Astrocyte of the hippocampus (primary cell): Measurements from ENCODE around the gene PPM1H.
"Not testable (repeated sequence)": the region's sequence is repeated elsewhere in the genome, so short reads cannot be mapped to it uniquely, and the experiment has no call there.

Source experiments
- DNase-seq: peaks from one replicate; pipeline ENCODE4 v3.0.0; 2011; ENCODE audit warnings: low read depth, low spot score

PPM1H gene

DNA sequence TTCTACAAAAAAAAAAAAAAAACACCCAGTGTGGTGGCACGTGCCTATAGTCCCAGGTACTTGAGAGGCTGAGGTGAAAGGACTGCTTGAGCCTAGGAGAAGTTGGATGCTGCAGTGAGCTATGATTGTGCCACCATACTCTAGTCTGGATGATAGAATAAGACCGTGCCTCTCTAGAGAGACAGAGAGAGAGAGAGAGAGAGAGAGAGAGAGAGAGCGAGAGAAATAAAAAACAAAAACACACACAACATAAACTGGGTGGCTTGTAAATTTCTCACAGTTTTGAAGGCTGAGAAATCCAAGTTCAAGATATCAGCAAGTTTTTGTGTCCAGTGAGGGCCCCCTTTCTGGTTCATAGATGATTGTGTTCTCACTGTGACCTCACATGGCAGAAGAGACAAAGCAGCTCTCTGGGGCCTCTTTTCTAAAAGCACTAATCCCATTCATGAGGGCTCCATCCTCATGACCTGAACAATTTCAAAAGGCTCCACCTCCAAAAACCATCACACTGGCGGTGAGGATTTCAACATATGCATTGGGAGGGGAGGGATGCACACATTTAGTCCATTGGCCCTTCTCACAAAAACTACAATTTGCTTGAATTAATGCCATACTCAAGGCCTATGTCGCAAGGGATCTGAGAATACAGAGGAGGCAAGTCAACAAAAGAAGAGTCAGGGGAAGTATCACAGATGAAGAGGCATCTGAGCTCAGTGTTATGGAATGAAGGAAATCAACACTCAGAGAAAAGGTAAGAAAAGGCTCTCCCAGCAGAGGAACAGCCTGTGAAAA is 94.9 kb downstream of the PPM1H start:
- no peak for DNase-seq

DNA sequence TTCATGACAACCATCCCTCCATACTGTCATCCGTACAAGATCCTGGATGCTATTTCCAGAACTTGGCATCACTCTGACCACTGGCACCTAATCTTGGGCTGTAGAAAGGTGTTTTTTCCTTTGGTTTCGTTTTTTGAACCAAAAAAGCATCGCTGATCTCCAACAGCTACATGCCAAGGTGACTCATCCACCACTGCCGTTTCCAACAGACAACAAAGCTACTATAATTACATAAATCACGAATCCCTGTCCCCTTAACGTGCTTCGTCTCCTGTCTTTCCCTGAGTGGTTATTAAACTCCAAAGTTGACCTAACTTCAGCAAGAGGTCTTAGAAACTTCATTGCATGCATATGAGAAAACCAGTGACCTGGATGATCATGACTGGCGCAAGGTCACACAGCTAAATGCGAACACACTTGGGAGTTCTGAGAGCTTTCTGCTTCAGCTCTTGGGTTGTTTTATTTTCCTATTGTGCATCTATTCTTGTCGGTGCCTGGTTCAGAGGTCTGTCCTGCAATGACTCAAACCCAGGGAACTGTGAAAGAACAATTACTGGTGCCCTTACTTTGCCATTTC is 99.9 kb downstream of the PPM1H start:
- DNase-seq: peak; percentile 70

DNA sequence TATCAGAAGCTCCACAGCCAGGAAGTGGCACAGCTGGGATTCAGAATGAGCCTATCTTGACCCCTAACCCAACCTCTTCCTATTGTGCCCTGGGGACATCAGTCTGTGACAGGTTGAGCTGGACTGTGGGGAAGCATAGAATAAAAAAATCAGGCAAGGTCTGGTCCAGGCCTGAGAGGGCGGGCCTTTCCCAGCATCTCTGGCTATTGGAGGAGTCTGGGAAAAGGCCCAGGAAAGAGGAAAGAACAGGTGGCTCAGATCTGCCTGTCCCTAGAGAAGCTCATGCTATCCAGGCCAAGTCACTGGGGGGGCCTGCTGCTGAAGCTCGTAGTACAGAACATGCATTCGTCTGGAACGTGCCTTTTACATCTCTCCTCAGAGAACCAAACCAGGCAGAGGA is 100.5 kb downstream of the PPM1H start:
- no peak for DNase-seq

DNA sequence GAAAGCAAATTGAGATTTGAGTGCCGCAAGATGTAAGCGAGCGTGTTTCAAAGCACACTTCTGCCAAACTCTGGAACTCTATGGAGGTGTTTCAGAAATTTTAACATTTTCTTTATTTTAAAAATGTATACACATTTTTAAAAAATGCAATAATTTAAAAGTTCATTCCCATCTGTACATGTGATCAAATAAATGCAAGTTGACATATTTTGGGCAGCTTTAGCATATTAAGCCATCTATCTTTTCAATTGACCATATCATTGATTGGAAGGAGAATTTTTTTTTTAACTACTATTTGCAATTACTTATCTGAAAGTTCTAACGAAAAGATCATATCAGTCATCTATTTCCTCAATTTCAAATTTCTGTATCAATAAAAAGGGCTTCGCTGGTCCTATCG is 101.3 kb downstream of the PPM1H start:
- DNase-seq: no peak

DNA sequence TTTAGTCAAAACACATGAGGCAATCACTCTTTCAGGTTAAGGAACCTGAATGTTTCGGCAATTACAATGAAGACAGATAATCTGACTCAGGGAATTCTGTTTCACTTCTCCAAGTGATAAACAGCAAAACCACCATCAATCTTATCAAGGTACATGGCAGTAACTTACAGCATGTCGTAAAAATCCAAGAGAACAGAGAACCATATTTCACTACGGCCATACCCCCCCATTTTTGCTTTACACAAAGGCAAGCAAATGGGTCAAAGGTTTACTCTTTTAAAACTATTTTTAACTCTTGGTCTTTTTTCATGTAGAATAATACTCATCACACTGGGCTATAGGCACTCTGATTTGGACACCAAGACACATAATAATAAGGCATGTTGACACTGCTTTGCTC is 102.4 kb downstream of the PPM1H start:
- no peak for DNase-seq

DNA sequence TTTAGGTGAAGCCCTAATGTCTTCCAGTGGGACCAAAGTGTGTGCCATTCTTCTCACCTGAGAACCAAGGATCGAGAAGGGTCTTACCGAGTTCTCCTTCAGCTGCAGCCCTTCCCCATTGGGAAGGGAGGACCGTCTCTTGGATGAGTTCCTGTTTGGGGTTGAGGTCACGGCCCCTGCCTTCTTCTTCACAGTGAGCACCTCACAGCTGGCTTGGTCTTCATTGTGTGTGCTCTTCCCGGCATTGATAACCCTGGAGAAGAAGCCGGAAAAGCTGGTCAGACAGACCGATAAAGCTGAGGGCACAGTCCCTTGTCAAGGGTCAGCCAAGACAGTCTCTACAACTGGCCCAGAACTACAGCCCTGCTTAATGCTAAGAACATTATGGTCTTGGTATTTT is 102.9 kb downstream of the PPM1H start:
- no peak for DNase-seq

DNA sequence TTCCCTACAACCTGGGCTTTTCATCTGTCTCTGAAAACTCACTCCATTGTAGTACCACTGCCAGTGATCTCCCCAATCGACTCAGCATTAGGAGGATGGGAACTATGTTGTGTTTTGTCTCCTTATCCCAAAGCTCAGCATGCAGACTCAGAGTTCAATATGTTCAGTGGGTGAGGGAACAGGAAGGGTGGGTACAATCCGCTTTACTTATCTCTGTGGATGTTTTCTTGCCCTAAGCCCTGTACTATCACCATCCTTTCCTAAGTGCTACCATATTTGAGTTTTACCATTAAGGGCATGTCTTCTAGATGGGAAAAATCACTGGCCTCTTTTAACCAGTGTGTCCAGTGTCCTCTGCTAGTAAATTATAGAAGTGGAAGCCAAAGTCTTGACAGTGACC is 107.1 kb downstream of the PPM1H start:
- no peak for DNase-seq

DNA sequence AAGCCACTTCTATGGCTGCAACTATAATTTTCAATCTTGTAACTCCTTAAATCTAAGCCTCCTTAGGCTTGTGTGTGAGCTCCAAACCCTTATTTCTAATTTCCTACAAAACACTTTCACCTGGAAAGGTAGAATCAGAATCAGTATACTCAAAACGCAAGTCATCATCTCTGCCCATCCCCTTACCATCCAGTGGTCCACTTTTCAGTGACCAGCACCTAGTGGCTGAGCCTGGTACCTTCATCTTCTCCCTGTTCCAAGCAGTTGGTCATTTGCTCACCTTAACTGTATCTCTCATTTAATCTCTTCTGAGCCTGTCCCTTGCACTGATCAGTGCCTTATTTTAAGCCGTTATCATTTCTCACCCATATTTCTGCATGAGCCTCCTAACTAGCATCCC is 107.9 kb downstream of the PPM1H start:
- no peak for DNase-seq

DNA sequence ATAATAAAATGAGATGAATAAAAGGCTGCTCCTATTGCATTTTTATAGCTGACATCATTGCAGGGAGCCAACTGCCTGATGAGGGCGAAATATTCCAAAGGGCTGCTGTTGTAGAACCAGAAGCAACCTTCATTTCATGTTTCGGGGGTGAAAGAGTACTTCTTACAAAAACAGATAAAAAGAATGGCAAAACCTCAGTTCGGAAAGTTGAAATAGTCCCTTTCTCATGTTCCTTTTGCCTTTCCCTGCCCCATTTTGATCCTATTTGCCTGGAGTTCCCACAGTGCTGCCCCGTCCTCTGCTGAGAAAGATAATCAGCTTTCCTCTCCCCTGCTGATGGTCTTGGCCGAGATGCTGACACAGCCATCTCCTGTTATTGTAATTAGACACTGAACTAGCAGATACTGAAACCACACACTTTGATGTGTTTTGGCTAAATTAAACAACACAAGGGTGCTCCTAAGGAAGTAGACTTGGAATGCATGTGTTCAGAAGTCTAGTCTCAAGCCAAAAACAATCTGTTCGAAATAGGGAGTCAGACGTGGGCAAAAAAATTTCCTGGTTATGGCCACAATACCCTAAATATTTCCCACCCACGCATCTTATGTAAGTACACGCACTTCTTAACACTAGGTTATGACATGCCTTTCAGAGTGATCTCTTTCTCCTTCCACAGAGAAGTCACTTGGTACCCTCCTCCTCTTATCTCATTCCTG is 117.2 kb downstream of the PPM1H start:
- DNase-seq: peak; percentile 72

DNA sequence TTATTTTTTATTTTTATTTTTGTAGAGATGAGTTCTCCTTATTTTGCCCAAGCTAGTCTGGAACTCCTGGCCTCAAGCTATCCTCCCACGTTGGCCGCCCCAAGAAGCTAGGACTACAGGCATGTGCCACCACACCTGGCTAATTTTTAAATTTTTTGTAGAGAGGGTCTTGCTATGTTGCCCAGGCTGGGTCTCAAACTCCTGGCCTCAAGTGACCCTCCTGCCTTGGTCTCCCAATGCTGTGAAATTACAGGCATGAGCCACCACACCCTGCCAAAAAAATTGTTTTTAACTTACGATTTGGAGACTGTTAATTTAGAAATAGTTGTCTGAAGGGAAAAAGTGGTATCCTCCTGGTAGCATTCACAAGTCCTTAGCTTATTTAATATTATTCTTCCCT is 120.7 kb downstream of the PPM1H start:
- no peak for DNase-seq

DNA sequence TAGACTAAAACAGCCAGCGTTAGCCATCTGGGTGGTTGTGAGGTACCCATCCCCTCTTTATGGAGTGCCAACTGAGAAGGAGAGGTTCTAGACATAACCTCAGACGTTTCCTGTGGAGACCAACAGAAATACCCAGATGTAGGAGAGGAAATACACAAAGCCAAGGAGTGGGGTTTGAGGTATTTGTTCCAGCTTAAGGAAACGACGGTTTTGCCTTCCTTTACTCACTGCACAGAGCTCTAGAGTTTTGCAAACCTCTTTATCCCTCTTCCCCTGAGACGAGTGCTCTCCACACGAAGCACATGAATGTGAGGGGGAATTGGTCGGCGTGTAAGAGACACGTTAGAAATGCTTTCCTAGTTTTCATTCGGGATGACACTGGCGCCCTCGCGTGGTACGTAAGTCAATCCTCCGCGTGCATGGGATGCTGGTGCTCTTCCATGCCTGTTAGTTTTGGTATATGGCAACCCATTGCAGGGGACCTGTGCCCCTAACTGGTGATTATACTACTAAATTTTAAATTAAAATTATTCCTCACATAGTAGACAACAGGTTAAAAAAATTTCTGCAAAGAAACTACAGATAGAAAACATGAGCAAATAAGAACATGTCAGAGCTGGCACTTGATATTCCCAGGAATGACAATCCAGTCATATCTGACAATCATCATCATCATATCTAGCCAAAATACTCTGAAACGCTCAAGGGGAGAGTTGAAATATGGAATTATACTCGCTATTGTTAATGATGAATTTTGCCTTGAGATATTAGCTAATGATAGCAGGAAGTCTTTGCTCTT is 121.7 kb downstream of the PPM1H start:
- peak; percentile 79 for DNase-seq

DNA sequence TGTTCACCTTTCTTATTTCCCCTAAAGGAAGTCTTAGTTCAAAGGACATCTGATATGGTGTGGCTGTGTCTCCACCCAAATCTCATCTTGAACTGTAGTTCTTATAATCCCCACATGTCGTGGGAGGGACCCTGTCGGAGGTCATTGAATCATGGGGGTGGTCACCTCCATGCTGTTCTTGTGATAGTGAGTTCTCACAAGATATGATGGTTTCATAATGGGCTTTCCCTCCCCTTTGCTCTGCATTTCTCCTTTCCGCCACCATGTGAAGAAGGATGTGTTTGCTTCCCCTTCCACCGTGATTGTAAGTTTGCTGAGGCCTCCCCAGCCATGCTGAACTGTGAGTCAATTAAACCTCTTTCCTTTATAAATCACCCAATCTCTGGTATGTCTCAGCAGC is 123.5 kb downstream of the PPM1H start:
- DNase-seq: not testable (repeated sequence)

DNA sequence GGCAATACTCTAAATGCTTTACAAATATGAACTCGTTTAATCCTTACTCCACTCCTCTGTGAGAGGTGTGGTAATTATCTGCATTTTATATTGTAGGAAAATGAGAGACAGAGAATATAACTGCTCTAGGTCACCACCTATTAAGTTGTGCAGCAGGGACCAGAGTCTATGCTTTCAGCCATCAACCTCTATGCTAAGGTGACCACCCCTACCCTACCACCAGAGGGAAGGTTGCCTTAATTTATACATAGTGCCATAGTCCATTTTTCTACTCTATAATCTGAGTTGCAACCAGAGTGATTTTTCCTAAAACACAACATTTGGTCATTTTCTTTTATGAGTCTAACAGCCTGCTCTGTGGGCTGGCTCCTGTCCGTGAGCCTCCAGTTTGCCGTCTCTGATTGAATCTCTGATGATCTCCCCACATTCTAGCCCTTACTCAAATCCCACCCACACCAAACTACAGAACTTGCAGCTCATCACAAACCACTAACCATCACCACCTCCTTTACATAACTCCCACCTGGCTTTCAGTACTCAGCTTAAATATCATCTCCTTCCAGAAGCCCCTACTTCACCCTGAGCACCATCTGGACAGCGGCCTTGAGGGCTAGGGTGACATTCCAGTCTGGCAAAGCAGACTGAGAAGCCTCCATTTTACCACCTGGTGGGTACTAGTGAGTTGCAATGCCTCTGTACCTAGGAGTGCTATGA is 126.6 kb downstream of the PPM1H start:
- DNase-seq: no peak

DNA sequence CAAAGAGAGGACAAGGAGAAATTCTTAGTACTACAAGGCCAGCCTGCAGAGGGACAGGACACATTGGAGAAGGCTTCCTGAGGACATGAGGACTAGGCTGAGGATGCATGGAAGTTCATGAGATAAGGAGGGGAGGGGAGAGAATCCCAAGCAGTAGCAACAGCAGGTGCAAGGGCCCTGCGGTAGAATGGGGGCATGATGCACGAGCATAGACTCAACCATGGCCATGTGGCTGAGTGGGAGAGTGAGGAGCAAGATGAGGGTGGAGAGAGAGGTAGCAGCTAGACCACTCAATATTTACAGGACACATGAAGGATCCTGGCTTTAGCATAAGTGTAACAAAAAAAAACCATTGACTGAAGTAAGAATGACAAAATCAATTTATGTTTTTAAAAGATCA is 128.1 kb downstream of the PPM1H start:
- DNase-seq: no peak

DNA sequence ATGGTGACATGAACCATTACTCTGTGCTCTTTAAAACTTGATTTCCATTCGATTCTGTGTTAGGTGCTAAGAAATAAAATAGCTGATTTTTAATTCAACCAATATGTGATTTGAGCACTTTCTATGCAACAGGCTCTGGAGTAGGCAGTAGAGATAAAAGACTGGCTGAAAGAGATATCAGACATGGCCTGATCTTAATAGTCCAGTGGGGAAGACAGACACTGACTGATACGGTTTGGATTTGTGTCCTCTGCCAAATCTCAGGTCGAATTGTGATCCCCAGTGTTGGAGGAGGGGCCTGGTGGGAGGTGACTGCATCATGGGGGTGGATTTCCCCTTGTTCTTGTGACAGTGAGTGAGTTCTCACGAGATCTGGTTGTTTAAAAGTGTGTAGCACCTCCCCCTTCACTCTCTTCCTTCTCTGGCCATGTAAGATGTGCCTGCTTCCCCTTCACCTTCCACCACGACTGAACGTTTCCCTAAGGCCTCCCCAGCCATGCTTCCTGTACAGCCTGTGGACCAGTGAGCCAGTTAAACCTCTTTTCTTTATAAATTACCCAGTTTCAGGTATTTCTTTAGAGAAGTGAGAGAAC is 128.6 kb downstream of the PPM1H start:
- DNase-seq: no peak

DNA sequence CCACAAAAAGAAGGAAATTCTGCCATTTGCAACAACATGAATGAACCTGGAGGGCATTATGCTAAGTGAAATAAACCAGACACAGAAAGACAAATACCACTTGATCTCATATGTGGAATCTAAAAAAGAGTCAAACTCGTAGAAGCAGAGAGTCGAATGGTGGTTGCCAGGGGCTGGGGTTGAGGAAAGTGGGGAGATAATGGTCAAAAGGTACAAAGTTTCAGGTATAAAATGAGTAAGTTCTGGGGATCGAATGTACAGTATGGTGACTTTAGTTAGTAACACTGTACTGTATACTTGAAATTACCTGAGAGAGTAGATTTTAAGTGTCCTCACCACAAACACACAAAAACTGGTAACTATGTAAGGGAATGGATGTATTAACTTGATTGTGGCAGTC is 129.4 kb downstream of the PPM1H start:
- no peak for DNase-seq

DNA sequence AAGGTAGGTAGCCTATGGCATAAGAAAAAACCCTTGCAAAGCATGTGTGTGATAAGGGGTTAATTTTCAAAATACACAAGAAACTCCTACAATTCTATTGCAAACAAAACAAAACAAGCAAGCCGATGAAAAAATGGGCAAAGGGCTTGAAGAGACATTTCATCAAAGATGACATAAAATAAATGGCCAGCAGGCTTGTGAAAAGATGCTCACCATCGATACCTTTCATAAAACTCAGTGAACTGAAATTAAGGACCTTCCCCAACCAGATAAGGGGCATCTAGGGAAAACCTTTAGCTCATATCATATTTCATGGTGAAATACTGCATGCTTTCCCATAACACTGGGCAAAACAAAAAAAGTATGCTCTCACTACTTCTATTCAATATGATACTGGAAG is 131.2 kb downstream of the PPM1H start:
- no peak for DNase-seq

DNA sequence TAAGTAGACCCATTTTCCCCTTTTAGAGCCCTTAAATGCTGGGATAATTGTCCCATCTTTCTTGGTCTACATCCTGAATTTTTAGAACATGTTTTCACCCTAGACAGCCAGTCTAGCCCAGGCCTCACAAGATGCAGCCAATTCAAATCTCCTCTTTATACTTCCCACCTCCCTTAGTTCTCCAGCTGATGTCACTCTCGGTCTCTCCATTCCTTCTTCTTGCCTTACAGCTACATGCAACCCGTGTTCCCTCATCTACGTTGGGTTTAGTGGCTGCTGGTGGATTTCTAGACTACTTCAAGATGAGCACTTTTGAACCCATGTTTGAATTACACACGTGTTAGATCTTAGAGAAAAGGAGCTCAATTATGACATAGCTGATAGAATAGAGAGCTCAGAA is 132.0 kb downstream of the PPM1H start:
- DNase-seq: peak; percentile 31

DNA sequence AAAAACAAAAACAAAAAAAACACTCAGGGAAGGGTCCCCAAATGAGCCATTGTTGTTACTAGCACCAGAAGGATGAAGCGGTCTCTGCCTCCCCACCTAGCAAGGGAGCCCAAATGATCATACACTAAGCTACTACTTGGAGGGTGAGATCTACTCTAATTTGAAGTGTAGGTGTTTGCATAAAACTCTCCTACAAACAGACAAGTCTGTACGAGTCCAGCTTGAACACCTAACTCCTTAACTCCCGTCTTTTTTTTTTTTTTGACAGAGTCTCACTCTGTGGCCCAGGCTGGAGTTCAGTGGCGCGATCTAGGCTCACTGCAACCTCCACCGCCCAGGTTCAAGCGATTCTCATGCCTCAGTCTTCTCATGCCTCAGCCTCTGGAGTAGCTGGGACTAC is 132.6 kb downstream of the PPM1H start:
- no peak for DNase-seq

DNA sequence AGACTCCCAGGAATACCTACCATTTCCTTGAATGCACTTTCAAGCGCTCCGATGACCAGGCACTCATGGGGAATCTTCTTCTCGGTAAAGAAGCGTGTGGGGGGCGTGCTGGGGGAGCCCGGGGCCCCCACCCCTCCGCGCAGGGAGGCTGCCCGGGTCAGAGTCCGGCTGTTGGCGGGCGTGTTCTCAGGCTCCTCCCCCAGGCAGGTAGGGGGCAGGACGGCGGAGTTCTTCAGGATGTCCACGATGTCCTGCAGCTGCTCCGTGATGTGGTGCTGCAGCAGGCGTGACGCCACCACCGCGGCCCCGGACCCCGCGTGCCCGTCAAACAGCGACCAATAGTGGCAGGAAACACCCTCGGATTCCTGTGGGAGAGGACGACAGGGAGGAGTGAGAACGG is 133.2 kb downstream of the PPM1H start:
- no peak for DNase-seq
